ENCODE results near the gene CDK11B.

CDK11B gene

GRCh38 chr1:1627829-1628753, 30.7 kb downstream of the CDK11B start:
- H3K4me3 Mint-ChIP-seq: no peak overlapping the region
- no peaks in the 10 kb centered on the region for H3K9me3 Mint-ChIP-seq
- H3K36me3 Mint-ChIP-seq (ENCODE audit: low read depth): no peaks in the 10 kb centered on the region
- no peak overlapping the region for H3K27ac Mint-ChIP-seq
- peaks cover 4% of the 10 kb centered on the region for H3K27me3 Mint-ChIP-seq
- H3K4me1 Mint-ChIP-seq (ENCODE audit: low read depth): peaks cover 7% of the 10 kb centered on the region

- H3K4me1 Mint-ChIP-seq (ENCODE audit: low read depth): peaks cover 7% of the 10 kb centered on the region
Observed at GRCh38 chr1:1627261-1627828, 31.5 kb downstream of the CDK11B start.

GRCh38 chr1:1626207-1627141, 32.3 kb downstream of the CDK11B start:
- Mint-ChIP-seq H3K4me1 (ENCODE audit: low read depth) (peaks cover 5% of the 10 kb centered on the region), H3K27me3 (peaks cover 4% of the 10 kb centered on the region), H3K4me3 (no peak overlapping the region), H3K27ac (no peak overlapping the region), H3K36me3 (ENCODE audit: low read depth) (no peaks in the 10 kb centered on the region), H3K9me3 (no peaks in the 10 kb centered on the region)

More at GRCh38 chr1:1627261-1627828, 31.5 kb downstream of the CDK11B start:
- Mint-ChIP-seq H3K9me3 (no peaks in the 10 kb centered on the region), H3K36me3 (ENCODE audit: low read depth) (no peaks in the 10 kb centered on the region), H3K4me3 (no peak overlapping the region), H3K27ac (no peak overlapping the region), H3K27me3 (peaks cover 4% of the 10 kb centered on the region)

- H3K36me3 Mint-ChIP-seq (ENCODE audit: low read depth): no peaks in the 10 kb centered on the region
- H3K9me3 Mint-ChIP-seq: no peaks in the 10 kb centered on the region
- no peak overlapping the region for H3K27ac Mint-ChIP-seq
- H3K4me3 Mint-ChIP-seq: no peak overlapping the region
- H3K4me1 Mint-ChIP-seq (ENCODE audit: low read depth): peaks cover 4% of the 10 kb centered on the region
- H3K27me3 Mint-ChIP-seq: peaks cover 4% of the 10 kb centered on the region
Observed at GRCh38 chr1:1625824-1626206, 33.0 kb downstream of the CDK11B start.

- H3K27ac Mint-ChIP-seq: no peak overlapping the region
- H3K36me3 Mint-ChIP-seq (ENCODE audit: low read depth): no peaks in the 10 kb centered on the region
- H3K4me1 Mint-ChIP-seq (ENCODE audit: low read depth): peaks cover 3% of the 10 kb centered on the region
- H3K27me3 Mint-ChIP-seq: peaks cover 3% of the 10 kb centered on the region
- no peaks in the 10 kb centered on the region for H3K9me3 Mint-ChIP-seq
- no peak overlapping the region for H3K4me3 Mint-ChIP-seq
Observed at GRCh38 chr1:1625404-1625775, 33.4 kb downstream of the CDK11B start.

GRCh38 chr1:1624443-1625403, 34.1 kb downstream of the CDK11B start:
- Mint-ChIP-seq H3K4me3 (no peak overlapping the region), H3K27me3 (no peaks in the 10 kb centered on the region), H3K9me3 (no peaks in the 10 kb centered on the region), H3K36me3 (ENCODE audit: low read depth) (no peaks in the 10 kb centered on the region), H3K27ac (no peak overlapping the region), H3K4me1 (ENCODE audit: low read depth) (no peaks in the 10 kb centered on the region)

GRCh38 chr1:1623631-1624442, 35.0 kb downstream of the CDK11B start:
- H3K9me3 Mint-ChIP-seq: no peaks in the 10 kb centered on the region
- no peak overlapping the region for H3K27ac Mint-ChIP-seq
- H3K4me3 Mint-ChIP-seq: no peak overlapping the region
- H3K36me3 Mint-ChIP-seq (ENCODE audit: low read depth): no peaks in the 10 kb centered on the region
- no peaks in the 10 kb centered on the region for H3K4me1 Mint-ChIP-seq (ENCODE audit: low read depth)
- H3K27me3 Mint-ChIP-seq: no peaks in the 10 kb centered on the region

GRCh38 chr1:1623181-1623630, 35.6 kb downstream of the CDK11B start:
- no peaks in the 10 kb centered on the region for H3K36me3 Mint-ChIP-seq (ENCODE audit: low read depth)
- no peaks in the 10 kb centered on the region for H3K4me1 Mint-ChIP-seq (ENCODE audit: low read depth)
- H3K27ac Mint-ChIP-seq: no peak overlapping the region
- H3K4me3 Mint-ChIP-seq: no peak overlapping the region
- no peaks in the 10 kb centered on the region for H3K9me3 Mint-ChIP-seq
- H3K27me3 Mint-ChIP-seq: no peaks in the 10 kb centered on the region

- H3K27ac Mint-ChIP-seq: no peak overlapping the region
- H3K4me1 Mint-ChIP-seq (ENCODE audit: low read depth): no peaks in the 10 kb centered on the region
- no peaks in the 10 kb centered on the region for H3K36me3 Mint-ChIP-seq (ENCODE audit: low read depth)
- no peaks in the 10 kb centered on the region for H3K27me3 Mint-ChIP-seq
- no peak overlapping the region for H3K4me3 Mint-ChIP-seq
- H3K9me3 Mint-ChIP-seq: no peaks in the 10 kb centered on the region
Observed at GRCh38 chr1:1622788-1623094, 36.1 kb downstream of the CDK11B start.

- Mint-ChIP-seq H3K4me1 (ENCODE audit: low read depth) (peaks cover 5% of the 10 kb centered on the region), H3K27me3 (no peaks in the 10 kb centered on the region), H3K27ac (no peak overlapping the region), H3K4me3 (no peak overlapping the region), H3K36me3 (ENCODE audit: low read depth) (no peaks in the 10 kb centered on the region), H3K9me3 (no peaks in the 10 kb centered on the region)
Observed at GRCh38 chr1:1622010-1622787, 36.6 kb downstream of the CDK11B start.

- Mint-ChIP-seq H3K4me1 (ENCODE audit: low read depth) (peaks cover 10% of the 10 kb centered on the region), H3K4me3 (no peak overlapping the region)
Observed at GRCh38 chr1:1621173-1622009, 37.4 kb downstream of the CDK11B start.

GRCh38 chr1:1620433-1621139, 38.2 kb downstream of the CDK11B start:
- Mint-ChIP-seq H3K27me3 (no peaks in the 10 kb centered on the region), H3K4me3 (no peak overlapping the region), H3K36me3 (ENCODE audit: low read depth) (no peaks in the 10 kb centered on the region), H3K4me1 (ENCODE audit: low read depth) (peaks cover 11% of the 10 kb centered on the region), H3K9me3 (no peaks in the 10 kb centered on the region), H3K27ac (no peak overlapping the region)

More at GRCh38 chr1:1621173-1622009, 37.4 kb downstream of the CDK11B start:
- Mint-ChIP-seq H3K9me3 (no peaks in the 10 kb centered on the region), H3K27me3 (no peaks in the 10 kb centered on the region), H3K27ac (no peak overlapping the region), H3K36me3 (ENCODE audit: low read depth) (no peaks in the 10 kb centered on the region)

Measured in stimulated activated naive CD8-positive, alpha-beta T cell treated with anti-CD3 and anti-CD28 coated beads, Interleukin-15, Interleukin-2, amounts not matched to agents 100 ng/mL and 50 ng/mL, for 24 hours (primary cell).